GM20431 (cell line): ENCODE measurements around the gene NTRK2.

Experiments
- in situ Hi-C: fragments of 300-500 bp; cut with MseI, MboI; formaldehyde crosslinking; loops from one replicate; pipeline ENCODE4 v1.15.0; 2020; ENCODE audit warnings: low sequenced_read_pairs; ENCODE audit not compliant: unreplicated experiment

The NTRK2 gene

GRCh38 chr9:85027870-85028269, 358.3 kb downstream of the NTRK2 start:
- in situ Hi-C loops, result no loop called here

DNA sequence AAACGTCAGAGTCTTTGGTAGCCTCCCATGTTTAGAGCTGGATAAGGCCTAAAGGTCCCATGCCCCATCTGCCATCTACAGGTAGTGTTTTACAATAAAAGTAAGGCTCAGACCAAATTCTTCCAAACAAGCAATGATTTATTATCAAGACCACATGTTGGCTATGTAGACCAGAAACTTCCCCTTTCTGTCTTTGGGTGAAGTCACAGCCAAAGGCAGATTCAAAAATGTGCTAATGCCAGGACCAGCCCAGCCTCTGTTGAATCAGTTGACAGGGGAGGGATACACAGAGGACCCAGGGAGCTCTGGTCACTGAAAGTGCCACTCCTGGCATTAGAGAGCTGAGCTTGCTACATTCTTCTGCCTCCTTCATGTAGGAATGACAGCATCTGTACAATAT, 360.8 kb downstream of the NTRK2 start:
- in situ Hi-C loops, result no loop called here

DNA sequence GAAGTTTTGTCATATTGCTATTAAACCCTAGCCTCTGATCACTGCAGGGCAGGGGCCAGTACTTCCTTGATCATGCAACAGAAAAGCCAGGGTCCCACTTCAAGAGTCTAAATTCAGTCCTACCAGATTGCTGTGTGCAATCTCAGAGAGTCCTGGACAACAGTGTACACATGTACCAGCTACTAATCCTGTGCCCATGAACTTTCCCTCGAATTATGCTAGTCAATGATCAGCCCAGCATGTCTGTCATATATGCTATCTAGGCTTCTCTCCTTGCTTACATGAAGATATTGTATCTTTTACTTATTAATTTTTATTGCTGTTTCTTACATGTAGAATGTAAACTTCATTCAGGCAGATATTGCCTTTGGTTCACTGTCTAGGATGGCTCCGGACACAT, 367.0 kb downstream of the NTRK2 start:
- in situ Hi-C loops, result no loop called here

DNA sequence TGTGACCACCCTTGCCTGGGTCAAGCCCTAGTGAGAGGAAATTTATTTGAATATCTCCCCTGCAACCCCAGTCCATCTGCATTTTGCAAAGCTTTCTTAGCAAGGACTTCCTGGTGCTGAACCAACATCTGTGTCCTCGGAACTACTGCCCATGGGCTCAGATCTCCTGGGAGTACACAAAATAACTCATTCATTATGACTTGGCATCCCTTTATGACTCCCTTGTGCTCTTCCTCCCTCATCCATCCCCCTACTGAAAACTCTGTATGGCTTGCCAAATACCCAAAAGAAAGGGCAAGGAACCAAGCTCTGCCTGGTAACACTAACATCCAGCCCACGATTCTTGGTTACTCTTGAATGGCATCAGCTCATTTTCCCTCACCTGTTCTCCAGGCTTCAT, 368.5 kb downstream of the NTRK2 start:
- in situ Hi-C loops, result no loop called here

DNA sequence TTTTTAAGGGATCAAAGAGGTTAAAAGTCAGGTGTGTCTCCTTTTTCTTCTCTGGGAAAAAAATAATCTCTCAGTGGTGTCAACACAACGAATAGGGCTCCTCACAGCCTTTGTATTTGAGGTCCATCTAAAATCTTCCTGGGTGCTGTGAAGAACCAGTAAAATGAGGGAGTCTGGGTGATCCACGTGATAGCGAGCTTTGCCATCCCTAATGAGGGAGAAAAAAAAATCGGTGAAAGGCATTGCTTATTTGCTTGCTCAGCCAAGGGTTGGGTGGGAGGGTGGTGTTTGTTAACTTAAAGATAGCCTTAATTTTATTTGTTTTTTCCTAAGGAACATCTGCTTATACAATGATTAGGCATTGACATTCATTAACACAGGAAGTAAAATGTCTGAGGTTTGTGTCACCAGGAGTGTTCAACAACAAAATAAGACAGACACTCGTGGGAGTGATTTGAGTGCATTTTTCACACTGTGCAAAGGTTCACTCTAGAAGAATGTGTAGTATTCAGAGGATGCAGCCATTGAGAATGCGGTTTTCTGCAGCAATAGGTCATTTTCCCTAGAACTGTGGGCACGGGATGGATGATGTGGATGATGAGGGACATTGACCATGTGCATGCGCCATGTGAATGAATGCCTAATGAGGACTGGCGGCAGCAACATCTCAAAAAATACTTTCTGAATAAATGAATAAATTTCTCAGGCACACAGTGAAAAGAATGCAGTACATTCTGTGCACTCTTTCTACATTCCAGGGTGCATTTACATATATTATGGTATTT, 369.5 kb downstream of the NTRK2 start:
- in situ Hi-C loops, result no loop called here

DNA sequence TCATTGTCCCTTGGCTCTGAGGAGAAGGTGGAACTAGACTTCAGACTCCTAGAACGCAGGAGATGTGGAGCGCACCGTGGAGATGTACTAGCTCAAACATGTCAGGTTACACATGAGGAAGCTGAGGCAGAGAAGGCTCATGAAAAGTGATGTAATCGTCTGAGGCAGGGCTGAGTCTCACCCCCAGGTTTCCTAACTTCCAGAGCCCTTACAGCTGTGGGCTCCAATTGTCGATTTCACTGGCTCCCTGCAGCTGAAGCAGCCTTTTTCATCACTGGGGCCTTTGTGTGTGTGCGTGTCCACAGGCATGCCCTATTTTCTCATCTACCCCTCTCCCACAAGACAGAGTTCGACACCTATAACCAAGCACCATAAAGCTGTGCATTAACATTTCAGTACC, 370.6 kb downstream of the NTRK2 start:
- in situ Hi-C loops, result no loop called here

DNA sequence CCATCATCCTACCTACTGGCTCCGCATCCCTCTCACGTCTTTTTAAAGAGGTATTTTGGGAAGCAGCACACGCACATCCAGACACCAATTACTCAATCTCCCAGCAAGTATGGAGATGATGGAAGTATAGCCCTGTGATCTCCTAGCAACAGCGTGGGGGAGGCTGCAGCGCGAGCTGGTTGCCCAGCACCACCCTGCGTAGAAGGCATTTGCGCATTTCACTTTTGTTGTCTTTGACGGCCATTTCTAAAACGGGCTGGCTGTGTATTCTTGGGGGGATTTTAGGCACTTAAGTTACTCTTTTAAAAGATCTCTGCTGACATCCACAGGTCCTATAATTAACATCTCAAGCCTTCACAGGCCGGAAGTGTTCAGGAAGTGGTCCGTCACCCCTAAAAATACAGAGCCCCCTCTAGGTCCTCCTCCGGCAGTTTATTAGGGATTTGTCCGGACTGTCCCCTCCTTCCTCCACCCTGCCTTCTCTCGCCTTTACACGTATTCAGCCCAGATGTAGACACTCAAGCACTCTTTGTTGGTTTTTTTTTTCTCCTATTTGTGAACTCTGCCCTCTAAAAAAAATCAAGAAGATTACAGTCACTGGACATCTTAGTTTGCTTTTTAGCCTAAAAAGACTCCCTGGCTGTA, 371.4 kb downstream of the NTRK2 start:
- in situ Hi-C loops, result no loop called here

GRCh38 chr9:85041466-85042137, 372.1 kb downstream of the NTRK2 start:
- in situ Hi-C loops, result no loop called here

GRCh38 chr9:85042981-85043647, 373.6 kb downstream of the NTRK2 start:
- in situ Hi-C loops, result no loop called here

- in situ Hi-C loops, result no loop called here
Measured at GRCh38 chr9:85045271-85045670, 375.7 kb downstream of the NTRK2 start.

- in situ Hi-C loops, result no loop called here
Measured at GRCh38 chr9:85046475-85046874, 376.9 kb downstream of the NTRK2 start.

- in situ Hi-C loops, result no loop called here
Measured at GRCh38 chr9:85053206-85053786, 383.8 kb downstream of the NTRK2 start.

GRCh38 chr9:85054017-85054416, 384.5 kb downstream of the NTRK2 start:
- in situ Hi-C loops, result no loop called here

DNA sequence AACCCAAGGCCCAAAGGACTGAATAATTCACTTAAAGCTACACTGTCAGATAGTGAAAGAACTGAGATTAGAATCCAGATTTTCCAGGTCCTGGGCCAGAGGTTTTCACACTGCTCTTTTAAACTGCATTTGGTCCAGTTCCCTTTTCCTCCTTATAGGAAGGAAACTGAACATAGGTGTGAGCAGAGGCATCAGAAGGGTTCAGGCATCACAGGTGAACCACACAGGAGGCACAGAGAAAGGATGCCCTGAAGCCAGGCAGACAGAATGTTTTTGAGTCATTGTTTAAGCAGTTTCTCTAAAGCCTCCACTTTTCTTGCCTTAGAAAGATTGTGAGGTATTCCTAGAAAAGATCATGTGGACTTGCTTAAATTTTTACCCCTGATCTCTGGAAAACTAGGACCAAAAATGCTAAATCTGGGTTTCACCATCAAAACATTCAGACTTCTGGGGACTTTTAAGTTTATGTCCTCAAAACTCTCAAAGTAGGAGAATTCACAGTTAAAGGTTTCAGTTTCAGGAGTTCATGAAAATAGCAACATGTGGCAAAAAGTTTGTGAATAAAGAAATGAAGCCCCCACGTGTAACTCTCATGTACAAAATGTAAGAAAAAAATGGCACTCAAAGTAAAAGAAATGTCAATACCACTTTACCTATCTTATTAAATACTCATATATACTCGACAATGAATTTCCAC, 386.1 kb downstream of the NTRK2 start:
- in situ Hi-C loops, result no loop called here

- in situ Hi-C loops, result no loop called here
Measured at GRCh38 chr9:85056203-85056572, 386.7 kb downstream of the NTRK2 start.

GRCh38 chr9:85061969-85062368, 392.4 kb downstream of the NTRK2 start:
- in situ Hi-C loops, result no loop called here

- in situ Hi-C loops, result no loop called here
Measured at GRCh38 chr9:85062385-85063022, 393.0 kb downstream of the NTRK2 start.

DNA sequence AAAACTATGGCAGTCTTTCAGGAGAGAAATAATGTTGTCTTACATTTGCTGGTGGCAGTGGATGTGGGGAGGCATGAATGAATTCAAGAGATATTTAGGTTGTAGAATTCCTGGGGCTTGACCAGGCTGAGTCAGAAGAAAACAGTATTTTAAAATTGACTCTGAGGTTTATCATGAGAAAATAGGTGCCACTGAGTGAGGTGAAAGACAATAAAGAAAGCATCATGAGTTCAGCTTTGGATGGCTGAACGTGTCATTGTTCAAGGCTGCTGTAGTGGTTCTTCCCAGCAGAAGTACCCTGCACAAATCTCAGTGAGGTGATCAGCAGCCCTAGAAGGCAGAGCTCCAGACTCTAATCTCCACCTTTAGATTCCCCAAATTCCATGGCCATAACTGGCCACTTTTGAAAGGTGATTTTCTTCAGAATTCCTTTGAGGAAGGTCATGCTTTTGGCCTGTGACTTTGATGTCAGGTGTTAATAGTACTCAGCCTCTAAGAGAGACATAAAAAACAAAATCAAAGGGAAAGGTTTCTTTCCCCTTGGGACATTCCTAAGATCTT, 395.4 kb downstream of the NTRK2 start:
- in situ Hi-C loops, result no loop called here

GRCh38 chr9:85067792-85068191, 398.3 kb downstream of the NTRK2 start:
- in situ Hi-C loops, result no loop called here
